Measurements from ENCODE around the gene ARFRP1.

ARFRP1 gene

DNA sequence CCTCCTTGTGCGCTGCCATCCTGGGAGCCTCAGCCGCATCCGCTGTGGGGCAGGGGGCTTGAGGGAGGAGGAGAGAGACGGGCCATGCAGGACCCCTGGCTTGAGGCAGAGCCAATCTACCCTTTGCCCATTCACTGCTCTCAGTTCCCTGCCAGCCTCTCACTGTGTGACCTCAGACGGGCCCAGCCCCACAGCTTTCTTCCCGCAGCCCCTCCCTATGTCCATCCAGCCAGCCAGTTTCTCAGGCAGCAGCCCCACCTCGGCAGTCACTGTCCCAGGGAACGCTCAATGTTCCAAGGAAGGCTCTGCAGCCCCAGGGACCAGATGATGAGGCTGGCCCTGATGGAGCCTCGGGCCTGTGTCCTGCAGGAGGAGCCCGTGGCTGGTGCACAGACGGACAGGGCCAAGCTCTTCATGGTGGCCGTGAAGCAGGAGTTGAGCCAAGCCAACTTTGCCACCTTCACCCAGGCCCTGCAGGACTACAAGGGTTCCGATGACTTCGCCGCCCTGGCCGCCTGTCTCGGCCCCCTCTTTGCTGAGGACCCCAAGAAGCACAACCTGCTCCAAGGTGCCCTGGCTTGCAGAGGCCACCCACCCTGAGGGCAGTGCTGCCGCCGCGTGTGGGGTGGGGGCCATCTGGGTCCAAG lies 15.2 kb downstream of the ARFRP1 start:
- no peak for DNase-seq

DNA sequence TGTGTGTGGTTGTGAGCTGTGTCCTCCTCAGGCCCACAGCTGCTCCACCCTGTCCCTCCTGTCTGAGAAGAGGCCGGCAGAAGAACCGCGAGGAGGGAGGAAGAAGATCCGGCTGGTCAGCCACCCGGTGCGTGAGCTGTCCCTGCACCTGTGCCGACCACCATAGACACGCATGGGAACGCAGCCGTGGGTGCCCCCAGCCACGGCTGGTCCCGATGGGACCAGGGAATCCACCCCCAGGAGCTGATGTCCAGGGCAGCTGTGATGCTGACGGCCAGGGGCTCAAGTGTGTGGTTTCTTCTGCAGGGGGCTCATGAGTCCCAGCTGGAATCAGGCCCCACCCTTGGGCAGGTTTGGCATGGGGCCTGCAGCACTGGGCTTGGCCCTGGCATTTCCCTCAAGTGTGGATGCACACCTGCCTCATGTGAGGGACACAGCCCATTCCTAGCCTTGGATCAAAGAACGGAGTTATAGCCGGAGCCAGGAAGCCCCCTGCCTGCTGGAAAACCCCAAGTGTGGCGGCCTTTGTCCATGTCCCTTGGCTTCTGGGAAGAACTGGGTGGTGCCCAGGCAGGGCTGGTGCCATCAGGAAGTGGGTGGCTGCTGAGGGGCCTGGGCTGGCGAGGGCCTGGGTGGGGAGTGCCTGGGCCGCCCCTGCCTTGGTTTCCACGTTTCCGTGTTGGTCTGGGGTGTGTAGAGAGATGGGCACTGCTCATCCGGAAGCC lies 15.9 kb downstream of the ARFRP1 start:
- DNase-seq, result no peak

DNA sequence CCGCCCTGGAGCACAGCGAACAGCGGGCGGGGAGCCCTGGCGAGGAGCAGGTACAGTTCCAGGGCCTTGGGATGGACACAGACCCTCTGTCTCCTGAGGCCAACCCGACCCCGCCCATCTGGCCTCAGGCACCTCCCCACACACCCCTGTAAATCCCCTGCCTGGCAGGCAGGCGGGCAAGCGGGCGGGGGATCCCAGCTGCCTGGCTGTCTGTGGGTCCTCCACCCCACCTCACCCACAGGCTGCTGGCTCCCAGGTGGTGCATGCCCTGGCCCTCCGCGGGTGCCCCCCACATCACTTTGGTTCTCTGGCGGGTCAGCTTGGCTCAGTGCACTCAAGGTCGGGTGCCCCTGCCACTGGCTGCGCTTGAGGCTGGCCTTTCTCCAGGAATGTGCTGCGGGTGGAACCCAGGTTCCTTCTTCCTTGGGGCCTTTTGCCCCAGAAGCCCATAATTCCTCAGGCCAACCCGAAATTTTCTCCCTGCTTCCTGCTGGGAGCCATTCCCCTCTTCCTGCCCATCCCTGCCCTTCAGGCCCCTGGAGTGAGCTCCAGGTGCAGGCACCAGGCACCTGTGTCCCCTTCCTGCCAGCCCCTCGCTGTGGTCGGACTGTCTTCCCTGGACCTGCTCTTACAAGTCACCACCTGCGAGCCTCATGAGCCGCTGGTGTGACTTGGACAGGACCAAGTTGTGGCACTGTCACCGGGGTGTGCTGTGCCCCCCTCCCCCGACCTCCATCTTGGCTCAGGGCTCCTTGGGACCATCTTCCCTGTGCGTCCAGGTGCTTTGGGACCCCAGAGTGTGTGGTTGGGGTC lies 16.7 kb downstream of the ARFRP1 start:
- no peak for DNase-seq

DNA sequence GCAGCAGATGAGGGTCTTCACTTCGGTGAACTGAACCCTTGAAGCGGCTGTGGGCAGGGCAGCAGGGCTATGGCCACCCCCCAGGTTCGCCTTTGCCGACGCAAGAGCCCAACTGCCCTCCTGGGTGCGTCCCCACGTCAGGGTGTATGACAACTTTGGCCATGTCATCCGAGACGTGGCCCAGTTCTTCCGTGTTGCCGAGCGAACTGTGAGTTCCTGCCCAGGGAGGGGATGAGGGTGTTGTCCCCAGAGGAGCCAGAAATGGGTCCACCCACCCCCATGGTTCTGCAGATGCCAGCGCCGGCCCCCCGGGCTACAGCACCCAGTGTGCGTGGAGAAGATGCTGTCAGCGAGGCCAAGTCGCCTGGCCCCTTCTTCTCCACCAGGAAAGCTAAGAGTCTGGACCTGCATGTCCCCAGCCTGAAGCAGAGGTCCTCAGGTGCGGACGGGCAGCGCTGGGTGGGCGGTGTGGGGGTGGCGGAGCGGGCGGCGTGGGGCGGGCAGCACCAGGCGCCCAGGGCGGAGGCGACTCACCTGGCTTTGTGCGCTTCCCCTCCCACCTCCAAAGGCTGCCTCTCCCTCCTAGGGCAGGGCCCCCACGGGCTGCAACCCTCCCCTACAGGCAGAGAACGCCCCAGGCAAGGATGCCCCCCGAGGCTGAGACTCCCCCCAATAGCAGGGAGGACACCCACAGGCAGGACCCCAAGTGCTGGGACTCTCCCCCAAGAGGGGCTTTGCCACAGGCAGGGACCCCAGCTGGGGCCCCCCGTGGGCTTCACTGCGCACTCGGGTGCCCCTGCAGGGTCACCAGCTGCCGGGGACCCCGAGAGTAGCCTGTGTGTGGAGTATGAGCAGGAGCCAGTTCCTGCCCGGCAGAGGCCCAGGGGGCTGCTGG lies 17.5 kb downstream of the ARFRP1 start:
- no peak for DNase-seq

DNA sequence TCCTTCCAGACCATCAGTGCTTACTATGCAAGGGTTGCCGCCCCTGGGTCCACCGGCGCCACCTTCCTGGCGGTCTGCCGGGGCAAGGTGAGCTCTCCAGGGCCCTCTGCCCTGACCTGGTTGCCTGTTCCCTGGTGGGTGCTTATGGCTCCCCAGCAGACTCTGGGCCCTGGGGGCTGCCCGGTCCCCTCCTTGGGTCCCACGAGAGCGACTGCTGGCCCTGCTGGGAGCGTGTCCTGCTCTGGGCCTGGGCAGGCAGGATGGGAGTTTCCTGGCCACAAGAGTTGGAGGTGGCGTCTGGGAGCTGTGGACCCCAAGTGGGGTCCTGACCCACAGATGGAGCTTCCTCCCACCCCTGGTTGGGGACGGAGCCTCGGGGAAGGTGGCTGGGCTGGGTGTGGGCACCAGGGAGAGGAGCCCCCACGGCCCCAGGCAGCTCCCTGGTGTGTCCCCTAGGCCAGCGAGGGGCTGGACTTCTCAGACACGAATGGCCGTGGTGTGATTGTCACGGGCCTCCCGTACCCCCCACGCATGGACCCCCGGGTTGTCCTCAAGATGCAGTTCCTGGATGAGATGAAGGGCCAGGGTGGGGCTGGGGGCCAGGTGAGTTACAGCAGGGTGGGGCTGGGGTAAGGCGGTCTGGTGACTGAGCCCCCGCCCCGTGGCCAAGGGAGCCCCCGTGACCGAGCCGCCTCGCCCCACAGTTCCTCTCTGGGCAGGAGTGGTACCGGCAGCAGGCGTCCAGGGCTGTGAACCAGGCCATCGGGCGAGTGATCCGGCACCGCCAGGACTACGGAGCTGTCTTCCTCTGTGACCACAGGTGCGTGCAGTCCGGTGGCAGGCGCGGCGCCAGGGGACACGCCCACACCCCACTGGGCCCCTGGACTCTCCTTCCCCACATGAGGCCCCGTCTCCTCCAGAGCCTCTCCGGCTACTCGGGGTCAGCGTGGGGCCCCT lies 18.5 kb downstream of the ARFRP1 start:
- no peak for DNase-seq

DNA sequence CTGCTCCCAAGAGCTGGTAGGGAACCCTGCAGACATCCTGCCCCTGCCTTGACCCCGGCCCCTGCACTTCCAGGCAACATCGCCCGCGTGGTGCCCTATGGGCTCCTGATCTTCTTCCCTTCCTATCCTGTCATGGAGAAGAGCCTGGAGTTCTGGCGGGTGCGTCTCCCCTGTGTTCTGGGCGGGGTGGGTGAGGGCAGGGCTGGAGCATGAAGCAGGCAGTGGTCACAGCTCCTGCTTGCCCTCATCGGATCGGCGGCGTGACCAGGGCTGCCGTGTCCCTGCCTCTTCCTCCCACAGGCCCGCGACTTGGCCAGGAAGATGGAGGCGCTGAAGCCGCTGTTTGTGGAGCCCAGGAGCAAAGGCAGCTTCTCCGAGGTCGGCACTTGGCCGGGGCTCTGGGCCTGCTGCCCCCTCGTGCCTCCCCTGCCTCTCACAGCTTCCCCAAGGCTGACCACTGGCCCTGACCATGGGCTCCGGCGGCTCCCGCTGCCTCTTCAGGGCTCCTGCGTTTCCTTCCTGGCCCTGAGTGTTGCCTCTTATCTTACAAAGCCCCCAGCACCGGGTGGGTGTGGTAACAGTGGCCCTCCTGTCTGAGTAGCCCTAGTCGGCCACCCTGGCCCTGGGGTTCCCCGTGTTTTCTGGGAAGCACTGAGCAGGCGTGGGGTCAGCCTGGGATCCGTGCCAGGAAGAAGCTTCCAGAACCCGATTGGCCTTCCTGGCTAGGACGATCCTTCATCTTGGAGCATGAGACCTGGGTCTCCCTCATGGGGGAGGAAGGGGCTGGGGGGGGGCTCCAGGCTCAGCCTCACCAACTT lies 19.3 kb downstream of the ARFRP1 start:
- no peak for DNase-seq

DNA sequence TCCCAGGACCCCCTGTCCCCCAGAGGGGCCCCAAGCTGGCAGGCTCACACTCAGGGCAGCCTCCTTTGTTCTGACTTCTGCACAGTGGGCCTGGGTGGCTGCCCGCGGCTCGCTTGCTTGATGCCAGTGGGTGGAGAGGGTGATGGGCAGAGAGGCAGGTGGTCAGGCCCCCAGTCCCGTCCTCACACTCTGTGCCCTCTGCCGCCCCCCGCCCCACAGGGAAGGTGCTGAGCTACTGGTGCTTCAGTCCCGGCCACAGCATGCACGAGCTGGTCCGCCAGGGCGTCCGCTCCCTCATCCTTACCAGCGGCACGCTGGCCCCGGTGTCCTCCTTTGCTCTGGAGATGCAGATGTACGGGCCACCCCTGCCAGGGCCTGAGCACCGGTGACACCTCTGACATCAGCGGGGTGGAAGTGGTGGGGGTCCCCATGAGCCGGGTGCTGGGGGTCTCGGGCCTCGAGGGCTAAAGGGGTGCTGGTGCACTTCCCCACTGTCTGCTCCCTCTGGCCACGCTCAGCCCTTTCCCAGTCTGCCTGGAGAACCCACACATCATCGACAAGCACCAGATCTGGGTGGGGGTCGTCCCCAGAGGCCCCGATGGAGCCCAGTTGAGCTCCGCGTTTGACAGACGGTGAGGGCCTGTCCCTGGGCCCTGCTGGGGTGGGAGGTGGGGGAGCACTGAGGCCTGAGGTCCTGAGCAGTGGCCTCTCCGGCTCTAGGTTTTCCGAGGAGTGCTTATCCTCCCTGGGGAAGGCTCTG lies 20.2 kb downstream of the ARFRP1 start:
- DNase-seq, result no peak

DNA sequence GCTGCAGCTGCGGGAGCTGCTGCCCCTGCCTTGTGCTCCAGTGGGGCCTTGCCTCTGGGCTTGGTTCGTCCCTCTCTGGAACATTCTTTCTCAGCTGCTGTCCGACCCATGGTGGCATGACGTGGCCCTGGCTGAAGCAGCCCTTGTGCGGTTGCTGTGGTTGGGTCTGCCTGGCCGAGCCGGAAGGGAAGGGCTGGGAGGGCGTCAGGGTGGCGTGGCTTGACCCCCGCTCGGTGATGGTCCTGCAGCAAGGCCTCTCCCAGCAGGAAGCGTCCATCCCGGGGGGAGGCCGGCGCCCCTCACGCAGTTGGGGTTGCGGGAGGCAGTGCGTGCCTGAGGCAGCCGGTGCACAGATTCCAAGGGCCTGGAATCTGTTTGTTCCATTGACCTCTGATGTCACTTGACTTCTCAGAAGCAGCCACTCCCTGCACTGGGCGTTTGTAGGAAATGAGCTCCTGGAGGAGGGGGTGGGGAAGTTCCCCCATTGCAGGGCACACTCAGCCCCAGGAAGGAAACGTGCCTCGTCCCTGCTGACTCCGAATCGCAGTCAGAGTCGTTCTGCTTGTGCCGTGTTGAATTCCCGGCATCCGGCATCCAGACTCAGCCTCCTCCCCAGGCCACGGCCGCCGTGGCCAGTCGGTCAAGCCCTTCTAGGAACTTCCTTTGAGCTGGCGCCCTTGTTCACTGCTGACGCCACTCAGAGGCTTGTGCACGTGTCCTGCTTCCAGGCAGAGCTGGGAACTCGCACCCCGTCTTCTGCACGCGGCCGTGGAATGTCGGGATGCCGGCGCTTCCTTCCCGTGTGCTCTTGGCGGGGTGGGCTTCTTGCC lies 21.1 kb downstream of the ARFRP1 start:
- no peak for DNase-seq

DNA sequence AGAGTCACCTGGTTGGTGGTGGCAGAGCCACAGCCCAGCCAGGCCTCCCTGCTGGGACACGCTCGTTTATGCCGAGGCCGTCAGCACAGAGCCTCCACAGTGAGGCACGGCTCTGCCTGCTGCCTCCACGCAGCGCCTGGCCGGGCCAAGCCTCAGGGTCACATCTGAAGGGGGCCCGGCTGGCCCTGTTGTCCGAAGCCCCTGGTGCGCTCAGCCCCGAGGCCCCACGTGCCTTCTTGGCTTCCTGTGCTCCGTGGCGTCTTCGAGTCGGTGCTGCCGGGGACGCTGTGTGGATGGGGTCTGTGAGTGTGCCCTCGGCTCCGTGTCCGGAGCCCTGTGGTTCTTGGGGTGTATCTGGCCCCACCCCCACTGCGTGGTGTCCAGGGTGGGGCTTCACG lies 21.7 kb downstream of the ARFRP1 start:
- no peak for DNase-seq

DNA sequence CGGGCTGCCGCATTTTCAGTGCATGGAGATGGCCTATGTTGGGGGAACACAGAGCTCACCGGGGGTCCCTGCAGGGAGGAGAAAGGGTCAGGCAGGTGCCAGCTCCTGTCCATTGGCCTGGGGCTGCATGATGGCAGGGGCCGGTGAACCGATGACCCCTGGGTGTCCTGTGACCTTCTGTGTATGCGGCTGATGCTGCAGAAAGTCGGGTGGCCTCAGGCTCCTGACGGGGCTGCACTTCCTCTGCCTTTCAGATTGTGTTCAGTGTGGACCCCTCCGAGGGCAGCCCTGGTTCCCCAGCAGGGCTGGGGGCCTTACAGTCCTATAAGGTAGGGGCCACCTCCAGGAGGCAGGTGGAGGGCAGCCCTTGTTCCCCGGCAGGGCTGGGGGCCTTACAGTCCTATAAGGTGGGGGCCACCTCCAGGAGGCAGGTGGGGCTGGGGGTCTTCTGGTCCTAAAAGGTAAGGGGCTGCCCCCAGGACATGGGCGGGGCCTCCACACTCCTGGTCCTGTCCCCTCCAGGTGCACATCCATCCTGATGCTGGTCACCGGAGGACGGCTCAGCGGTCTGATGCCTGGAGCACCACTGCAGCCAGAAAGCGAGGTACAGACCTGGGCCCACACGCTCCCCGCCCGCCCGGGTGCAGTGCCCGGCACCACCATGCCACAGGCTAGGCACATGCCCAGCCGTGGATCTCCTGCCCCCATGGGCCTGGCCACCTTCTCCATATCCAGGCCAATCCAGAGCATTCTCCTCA lies 22.3 kb downstream of the ARFRP1 start:
- no peak for DNase-seq

DNA sequence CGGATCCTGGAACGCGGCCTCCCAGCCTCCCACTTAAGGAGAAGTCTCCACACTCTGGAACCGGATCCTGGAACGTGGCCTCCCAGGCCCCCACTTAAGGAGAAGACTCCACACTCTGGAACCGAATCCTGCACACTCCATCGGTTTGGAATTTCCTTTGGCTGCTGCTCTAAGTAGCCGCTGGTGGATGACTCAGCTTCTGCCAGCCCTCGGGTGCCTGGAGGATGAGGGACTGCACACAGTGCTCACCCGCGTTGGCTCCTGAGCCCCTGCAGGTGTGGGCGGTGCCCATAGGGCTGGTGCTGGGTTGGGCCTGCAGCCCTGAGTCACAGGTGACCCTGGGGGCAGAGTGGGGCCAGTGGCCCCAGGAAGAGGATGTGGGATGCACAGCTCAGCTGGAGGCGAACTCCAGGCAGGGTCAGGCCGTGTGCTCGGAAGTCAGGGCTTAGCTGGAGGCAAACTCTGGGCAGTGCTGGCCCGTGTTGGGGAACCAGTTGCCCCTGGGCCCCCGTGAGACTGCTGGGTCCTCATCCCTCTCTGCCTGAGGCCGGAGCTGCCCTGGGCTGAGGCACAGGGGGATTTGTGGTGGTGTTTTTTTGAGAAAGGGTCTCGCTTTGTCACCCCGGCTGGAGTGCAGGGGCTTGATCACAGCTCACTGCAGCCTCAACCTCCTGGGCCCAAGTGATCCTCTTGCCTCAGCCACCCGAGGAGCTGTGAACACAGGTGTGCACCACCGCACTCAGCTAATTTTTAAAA lies 25.2 kb downstream of the ARFRP1 start:
- no peak for DNase-seq

DNA sequence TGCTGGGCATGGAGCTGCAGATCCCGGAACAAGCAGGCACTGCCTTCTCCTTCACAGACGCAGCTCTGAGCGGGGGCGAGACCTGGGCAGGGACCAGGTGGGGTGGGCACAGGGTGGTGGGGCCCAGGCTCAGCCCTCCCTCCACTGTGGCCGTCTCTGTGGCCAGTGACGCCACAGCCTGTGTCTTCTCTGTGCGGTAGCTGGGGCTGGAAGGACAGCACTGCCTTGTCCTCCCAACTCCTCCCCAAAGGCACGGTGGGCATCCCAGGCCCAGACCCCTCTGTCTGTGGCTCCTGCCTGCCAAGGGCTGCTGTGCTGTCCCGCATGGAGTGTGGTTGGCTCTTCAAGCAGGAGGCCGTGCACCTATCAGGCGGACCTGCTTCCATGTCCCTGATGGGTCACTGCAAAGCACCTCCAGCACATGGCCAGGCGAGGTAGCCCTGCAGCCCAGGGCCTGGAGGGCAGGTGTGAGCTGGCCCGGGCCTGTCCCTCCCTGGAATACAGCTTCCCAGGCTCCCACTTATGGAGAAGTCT lies 26.1 kb downstream of the ARFRP1 start:
- no peak for DNase-seq

DNA sequence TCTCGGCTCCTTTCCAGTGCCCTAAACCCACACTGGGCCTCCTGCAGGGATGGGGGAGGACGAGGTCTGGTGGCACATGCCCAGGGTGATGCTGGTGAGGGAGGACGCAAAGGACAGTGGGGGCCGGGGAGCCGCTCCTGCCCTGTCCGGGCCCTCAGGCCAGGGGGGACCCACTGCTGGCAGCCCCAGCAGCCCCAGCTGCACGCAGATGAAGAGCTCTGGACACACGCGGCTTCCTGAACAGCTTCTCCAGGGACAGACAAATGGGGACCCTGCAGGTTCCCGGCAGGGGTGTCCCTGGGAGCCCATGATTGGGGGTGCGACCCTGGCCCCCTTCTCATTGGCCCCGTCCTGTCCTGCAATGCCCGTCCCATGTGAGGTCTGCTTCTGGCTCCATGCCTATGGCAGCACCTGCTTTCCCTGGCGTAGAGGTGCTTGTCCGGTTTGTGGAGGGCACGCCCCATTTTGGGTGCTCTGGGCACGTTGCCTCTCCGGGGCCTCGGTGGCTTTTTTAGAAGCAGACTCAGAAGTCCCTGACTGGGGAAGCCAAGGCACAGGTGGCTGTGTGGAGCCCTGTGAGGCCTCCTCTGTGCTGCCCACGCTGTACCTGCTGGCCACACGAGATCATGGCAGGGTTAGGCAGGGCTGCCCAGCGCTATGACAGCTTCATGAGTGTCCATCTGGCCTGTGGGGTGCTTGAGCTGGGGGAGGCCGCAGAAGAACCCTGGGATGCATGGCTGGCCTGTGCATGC lies 26.7 kb downstream of the ARFRP1 start:
- DNase-seq, result no peak

DNA sequence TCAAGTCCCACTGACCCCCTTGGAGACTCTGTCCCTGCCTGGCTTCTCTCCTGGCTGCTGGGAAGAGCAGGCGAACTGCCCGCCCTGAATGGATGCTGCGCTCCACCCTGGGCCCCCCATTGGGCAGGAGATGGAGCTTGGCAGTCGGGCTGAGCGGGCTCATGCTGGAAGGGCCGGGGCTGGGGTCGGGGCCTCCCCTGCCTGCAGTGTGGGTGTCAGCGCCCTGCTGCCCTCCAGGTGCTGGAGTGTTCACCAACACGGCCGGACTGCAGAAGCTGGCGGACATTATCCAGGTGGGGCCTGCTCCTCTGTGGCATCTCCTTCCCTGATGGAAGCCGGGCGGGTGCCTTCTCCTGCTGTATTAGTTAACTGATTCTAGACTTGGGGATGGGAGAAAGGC lies 27.3 kb downstream of the ARFRP1 start:
- no peak for DNase-seq

DNA sequence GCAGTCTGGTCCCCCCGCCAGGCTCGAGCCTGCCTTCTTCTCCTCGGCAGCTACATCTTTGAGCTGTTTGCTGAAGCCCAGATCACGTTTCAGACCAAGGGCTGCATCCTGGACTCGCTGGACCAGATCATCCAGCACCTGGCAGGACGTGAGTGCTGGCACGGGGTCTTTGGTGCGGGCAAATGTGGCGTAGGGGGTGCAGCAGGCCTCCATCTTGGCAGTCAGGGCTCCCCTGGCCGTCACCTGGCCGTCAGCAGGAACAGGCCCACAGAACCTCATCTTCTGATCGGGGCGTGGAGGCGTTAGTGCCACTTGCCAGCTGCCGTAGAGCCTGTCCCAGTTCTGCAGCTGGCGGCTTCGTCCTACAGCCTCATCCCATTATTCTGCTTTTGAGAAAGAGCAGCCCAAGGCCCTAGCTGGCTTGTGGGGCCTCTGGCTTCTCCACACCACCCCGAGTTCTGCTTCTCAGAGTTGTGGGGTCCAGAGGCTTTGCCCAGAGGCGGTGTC lies 27.9 kb downstream of the ARFRP1 start:
- no peak for DNase-seq

All from nucleus accumbens (tissue), 56 donors.